ENCODE data around the gene ETFBKMT. TPM values are rescaled to one million over a fixed set of nuclear protein-coding genes. Genes with fewer than 3 reads are reported as not detected.

ETFBKMT gene
- total RNA-seq, 1 experiment from 2014 or later = 2.0 TPM

- DNase-seq (ENCODE audit: low spot score) = no peak
- TF ChIP-seq CBFB (CRISPR knock-in tag; IDR thresholded peaks at IDR 0.05; ENCODE audit: low read depth) (no peak), ZNF396 (CRISPR knock-in tag; IDR thresholded peaks at IDR 0.05; ENCODE audit: borderline replicate concordance) (no peak), ZBTB21 (CRISPR knock-in tag; IDR thresholded peaks at IDR 0.05; ENCODE audit: borderline replicate concordance) (no peak), ZNF138 (CRISPR knock-in tag; conservative IDR thresholded peaks at IDR 0.05) (no peak), RELA (CRISPR knock-in tag; IDR thresholded peaks at IDR 0.05; ENCODE audit: borderline replicate concordance) (no peak), SOX15 (CRISPR knock-in tag; IDR thresholded peaks at IDR 0.05) (no peak), E2F1 (CRISPR knock-in tag; IDR thresholded peaks at IDR 0.05) (no peak), IRF1 (CRISPR knock-in tag; IDR thresholded peaks at IDR 0.05) (no peak), CREB1 (CRISPR knock-in tag; IDR thresholded peaks at IDR 0.05) (no peak), ZNF263 (CRISPR knock-in tag; IDR thresholded peaks at IDR 0.05; ENCODE audit: low read depth) (no peak), ETV6 (CRISPR knock-in tag; IDR thresholded peaks at IDR 0.05) (no peak), FOXK1 (CRISPR knock-in tag; IDR thresholded peaks at IDR 0.05) (no peak), TP53 (CRISPR knock-in tag; IDR thresholded peaks at IDR 0.05) (no peak), ZNF416 (CRISPR knock-in tag; IDR thresholded peaks at IDR 0.05) (no peak), NFATC4 (CRISPR knock-in tag; IDR thresholded peaks at IDR 0.05) (no peak), TEAD1 (CRISPR knock-in tag; IDR thresholded peaks at IDR 0.05) (no peak)
- TF ChIP-seq, protein P1, sequence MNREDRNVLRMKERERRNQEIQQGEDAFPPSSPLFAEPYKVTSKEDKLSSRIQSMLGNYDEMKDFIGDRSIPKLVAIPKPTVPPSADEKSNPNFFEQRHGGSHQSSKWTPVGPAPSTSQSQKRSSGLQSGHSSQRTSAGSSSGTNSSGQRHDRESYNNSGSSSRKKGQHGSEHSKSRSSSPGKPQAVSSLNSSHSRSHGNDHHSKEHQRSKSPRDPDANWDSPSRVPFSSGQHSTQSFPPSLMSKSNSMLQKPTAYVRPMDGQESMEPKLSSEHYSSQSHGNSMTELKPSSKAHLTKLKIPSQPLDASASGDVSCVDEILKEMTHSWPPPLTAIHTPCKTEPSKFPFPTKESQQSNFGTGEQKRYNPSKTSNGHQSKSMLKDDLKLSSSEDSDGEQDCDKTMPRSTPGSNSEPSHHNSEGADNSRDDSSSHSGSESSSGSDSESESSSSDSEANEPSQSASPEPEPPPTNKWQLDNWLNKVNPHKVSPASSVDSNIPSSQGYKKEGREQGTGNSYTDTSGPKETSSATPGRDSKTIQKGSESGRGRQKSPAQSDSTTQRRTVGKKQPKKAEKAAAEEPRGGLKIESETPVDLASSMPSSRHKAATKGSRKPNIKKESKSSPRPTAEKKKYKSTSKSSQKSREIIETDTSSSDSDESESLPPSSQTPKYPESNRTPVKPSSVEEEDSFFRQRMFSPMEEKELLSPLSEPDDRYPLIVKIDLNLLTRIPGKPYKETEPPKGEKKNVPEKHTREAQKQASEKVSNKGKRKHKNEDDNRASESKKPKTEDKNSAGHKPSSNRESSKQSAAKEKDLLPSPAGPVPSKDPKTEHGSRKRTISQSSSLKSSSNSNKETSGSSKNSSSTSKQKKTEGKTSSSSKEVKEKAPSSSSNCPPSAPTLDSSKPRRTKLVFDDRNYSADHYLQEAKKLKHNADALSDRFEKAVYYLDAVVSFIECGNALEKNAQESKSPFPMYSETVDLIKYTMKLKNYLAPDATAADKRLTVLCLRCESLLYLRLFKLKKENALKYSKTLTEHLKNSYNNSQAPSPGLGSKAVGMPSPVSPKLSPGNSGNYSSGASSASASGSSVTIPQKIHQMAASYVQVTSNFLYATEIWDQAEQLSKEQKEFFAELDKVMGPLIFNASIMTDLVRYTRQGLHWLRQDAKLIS (CRISPR knock-in tag; IDR thresholded peaks at IDR 0.05; ENCODE audit: borderline replicate concordance) = no peak
- peaks cover 7% of the 10 kb centered on the region for H3K4me1 Mint-ChIP-seq
- POLR2A ChIA-PET = no interaction called here
- H3K27me3 Mint-ChIP-seq (ENCODE audit: low read depth) = no peaks in the 10 kb centered on the region
- no peak overlapping the region for H3K4me3 Mint-ChIP-seq
- no peak overlapping the region for H3K27ac Mint-ChIP-seq
- no peaks in the 10 kb centered on the region for H3K9me3 Mint-ChIP-seq
- no peak for ATAC-seq
- H3K36me3 Mint-ChIP-seq = no peaks in the 10 kb centered on the region
- CTCF ChIA-PET = interaction anchor here (0.6 to 1.7 kb wide), 3 partner anchors 22 to 229 kb away, joined by 3 to 8 read pairs (median 3); no protein-coding TSS in a partner anchor
Observed at GRCh38 chr12:31631809-31632208, 27.7 kb upstream of the ETFBKMT start.

DNA sequence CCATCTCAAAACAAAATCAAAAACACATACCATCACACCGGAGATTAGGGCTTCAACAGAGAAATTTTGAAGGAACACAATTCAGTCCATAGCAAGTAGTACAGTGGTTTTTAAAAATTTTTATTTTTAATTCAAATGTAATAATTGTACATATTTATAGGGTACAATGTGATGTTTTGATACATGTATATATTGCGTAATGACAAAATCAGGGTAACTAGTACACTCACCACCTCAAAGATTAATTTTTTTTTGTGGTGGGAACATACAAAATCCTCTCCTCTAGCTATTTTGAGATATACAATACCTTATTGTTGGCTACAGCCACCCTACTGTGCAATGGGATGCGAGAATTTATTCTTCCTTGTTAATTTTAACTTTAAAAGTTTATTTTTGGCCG, 26.0 kb upstream of the ETFBKMT start:
- ChIA-PET POLR2A (no interaction called here), CTCF (no interaction called here)
- Mint-ChIP-seq H3K27ac (no peak overlapping the region), H3K27me3 (ENCODE audit: low read depth) (no peaks in the 10 kb centered on the region), H3K36me3 (no peaks in the 10 kb centered on the region), H3K9me3 (no peaks in the 10 kb centered on the region), H3K4me1 (peaks cover 7% of the 10 kb centered on the region), H3K4me3 (no peak overlapping the region)
- no peak for TF ChIP-seq ZNF512 (CRISPR knock-in tag; IDR thresholded peaks at IDR 0.05; ENCODE audit: borderline replicate concordance)
- no peak for TF ChIP-seq ZBTB21 (CRISPR knock-in tag; IDR thresholded peaks at IDR 0.05; ENCODE audit: borderline replicate concordance)
- no peak for TF ChIP-seq IRF1 (CRISPR knock-in tag; IDR thresholded peaks at IDR 0.05)
- no peak for DNase-seq (ENCODE audit: low spot score)
- ATAC-seq = no peak

All from WTC11 (cell line).